ENCODE data around the gene ZNF385B. TPM values are rescaled to one million over a fixed set of nuclear protein-coding genes. Genes with fewer than 3 reads are reported as not detected.
A peak's percentile ranks its signal among the peaks of the same experiment; 100 is the strongest.

The ZNF385B gene
- total RNA-seq, 1 donor from 2014 or later, result not detected

GRCh38 chr2:179512281-179513035 is 349.0 kb downstream of the ZNF385B start:
- no peak for TF ChIP-seq CTCF (IDR thresholded peaks at IDR 0.05; ENCODE audit: insufficient read depth, low read length, severe bottlenecking)
- no peak for FAIRE-seq
- Histone ChIP-seq H3K4me3 (ENCODE audit: low read depth, low read length) (no peak overlapping the region), H3K36me3 (ENCODE audit: control insufficient read depth, insufficient read depth, low read length) (no peaks in the 10 kb centered on the region), H3K27me3 (ENCODE audit: control insufficient read depth, insufficient read depth, low read length) (no peaks in the 10 kb centered on the region)
- no peak for DNase-seq (ENCODE audit: low read depth)

- Histone ChIP-seq H3K36me3 (ENCODE audit: control insufficient read depth, insufficient read depth, low read length) (no peaks in the 10 kb centered on the region), H3K4me3 (ENCODE audit: low read depth, low read length) (no peak overlapping the region), H3K27me3 (ENCODE audit: control insufficient read depth, insufficient read depth, low read length) (no peaks in the 10 kb centered on the region)
- DNase-seq (ENCODE audit: low read depth), result no peak
- no peak for FAIRE-seq
- TF ChIP-seq CTCF (IDR thresholded peaks at IDR 0.05; ENCODE audit: insufficient read depth, low read length, severe bottlenecking), result no peak
Observed at GRCh38 chr2:179511105-179511789, 350.2 kb downstream of the ZNF385B start.

GRCh38 chr2:179495315-179495714 is 366.1 kb downstream of the ZNF385B start:
- no peak for DNase-seq (ENCODE audit: low read depth)
- Histone ChIP-seq H3K36me3 (ENCODE audit: control insufficient read depth, insufficient read depth, low read length) (no peaks in the 10 kb centered on the region), H3K4me3 (ENCODE audit: low read depth, low read length) (no peak overlapping the region), H3K27me3 (ENCODE audit: control insufficient read depth, insufficient read depth, low read length) (no peaks in the 10 kb centered on the region)
- no peak for TF ChIP-seq CTCF (IDR thresholded peaks at IDR 0.05; ENCODE audit: insufficient read depth, low read length, severe bottlenecking)
- FAIRE-seq, result no peak

GRCh38 chr2:179488563-179488962 is 372.8 kb downstream of the ZNF385B start:
- H3K27me3 ChIP-seq (ENCODE audit: control insufficient read depth, insufficient read depth, low read length), result no peaks in the 10 kb centered on the region
- FAIRE-seq, result no peak
- no peak for TF ChIP-seq CTCF (IDR thresholded peaks at IDR 0.05; ENCODE audit: insufficient read depth, low read length, severe bottlenecking)
- DNase-seq (ENCODE audit: low read depth), result no peak
- no peak overlapping the region for H3K4me3 ChIP-seq (ENCODE audit: low read depth, low read length)
- no peaks in the 10 kb centered on the region for H3K36me3 ChIP-seq (ENCODE audit: control insufficient read depth, insufficient read depth, low read length)

- H3K36me3 ChIP-seq (ENCODE audit: control insufficient read depth, insufficient read depth, low read length), result no peaks in the 10 kb centered on the region
- no peak for FAIRE-seq
Observed at GRCh38 chr2:179487010-179487731, 374.2 kb downstream of the ZNF385B start.

More at GRCh38 chr2:179487010-179487731, 374.2 kb downstream of the ZNF385B start:
- H3K27me3 ChIP-seq (ENCODE audit: control insufficient read depth, insufficient read depth, low read length), result no peaks in the 10 kb centered on the region
- DNase-seq (ENCODE audit: low read depth), result peak; percentile 14
- no peak overlapping the region for H3K4me3 ChIP-seq (ENCODE audit: low read depth, low read length)
- TF ChIP-seq CTCF (IDR thresholded peaks at IDR 0.05; ENCODE audit: insufficient read depth, low read length, severe bottlenecking), result no peak

Measured in bronchial epithelial cell (primary cell).